Pancreas (tissue), 10 donors: ENCODE results near the gene CALR. TPM values are rescaled to one million over a fixed set of nuclear protein-coding genes. Genes with fewer than 3 reads are reported as not detected.
"Not testable (repeated sequence)": the region's sequence is repeated elsewhere in the genome, so short reads cannot be mapped to it uniquely, and the experiment has no call there.

ENCODE experiments used
- ATAC-seq, 4 donors: fragments of 200-7000 bp; cut with Tn5 transposase; one replicate each; pipeline versions ENCODE4 v1.8.0 to v1.9.1; 2020; ENCODE audit warnings: mild to moderate bottlenecking in 4 of 4, moderate library complexity in 4 of 4
- DNase-seq, 6 donors: peaks; one replicate each; pipeline ENCODE4 v3.0.0-alpha.2; 2020
- FAIRE-seq: peaks from 2 replicates; lab custom pipeline; 2012; peaks lifted over from hg19 to GRCh38; lab: Jason Lieb, UNC
- H3K27ac ChIP-seq, 4 donors: fragments of 200-600 bp; sonication (generic); 1 replicate in 3 of 4; 2 replicates in 1 of 4; pipeline versions ENCODE4 v1.5.0 to v1.8.0; 2020
- H3K27me3 ChIP-seq, 4 donors: fragments of 200-600 bp; one replicate each; pipeline ENCODE4 v1.8.0; 2021
- H3K36me3 ChIP-seq, 3 donors: fragments of 200-600 bp; sonication (generic) in 1 of 3; one replicate each; pipeline versions ENCODE4 v1.5.0 to v1.8.0; 2020 to 2021
- H3K4me1 ChIP-seq, 3 donors: fragments of 200-600 bp; one replicate each; pipeline ENCODE4 v1.8.0; 2021
- H3K4me3 ChIP-seq, 4 donors: fragments of 200-600 bp; sonication (generic) in 2 of 4; one replicate each; pipeline versions ENCODE4 v1.5.0 to v1.8.0; 2020 to 2021
- H3K9me3 ChIP-seq, 4 donors: fragments of 200-600 bp; one replicate each; pipeline ENCODE4 v1.8.0; 2021
- WGBS, 2 donors: extraction: QIAGEN DNeasy Blood & Tissue Kit; methylation state at CpG; one replicate each; pipeline ENCODE4 v1.1.7; 2013; 5-methylcytosine and 5-hydroxymethylcytosine counted together
- intact Hi-C, 3 donors: fragments of 100-400 bp; cut with DNase I; formaldehyde crosslinking; loops; one replicate each; pipeline versions ENCODE4 v1.11.1 to v1.14.2; 2022
- polyA plus RNA-seq, 2 donors: library from polyadenylated mRNA; stranded (reverse); fragments of 200-250 nt; gene quantifications; one replicate each; pipeline ENCODE4 v1.2.3, GENCODE V29; 2013
- total RNA-seq, 6 donors: library from RNA; stranded (reverse); fragmentation: NEBNext Ultra II Directional in 4 of 6; extraction: Animal tissue kit (Norgen Biotek cat#: 25700) in 4 of 6; gene quantifications; one replicate each; pipeline versions ENCODE4 v1.2.1 to v1.2.4, GENCODE V29; 2021 to 2023
- TF ChIP-seq, protein P1 (sequence below), 4 donors: fragments of 200-600 bp; sonication (generic) in 3 of 4; IDR thresholded peaks; one replicate each; pipeline versions ENCODE4 v1.5.0 to v1.8.0; 2021; ENCODE audit warnings: antibody characterized with exemption in 4 of 4
- donor health status: healthy with polysubstance abuse.
- donor health status: DM: no; HTN: no; CAD: no; lungs with moderate emphysema.
- donor health status: DM: no; HTN: no; CAD: no.
- donor health status: control.
- donor health status: control.
- donor health status: Bipolar disorder and iron deficiency.
- donor health status: DM: yes; HTN: yes; CAD: no.
- donor health status: DM: no; HTN: no; CAD: no.
- donor health status: DM: no; HTN: no; CAD: no.
- donor health status: DM: yes; HTN: yes; CAD: no.

CALR gene
- total and polyA plus RNA-seq, 8 donors: 132 to 681 (median 305) TPM

- Histone ChIP-seq H3K27ac (peak overlapping the region in 3 of 4 donors; percentile 63 to 70 (median 66)), H3K4me1 (peaks cover 0 to 17% (median 14%) of the 10 kb centered on the region in 3 donors), H3K9me3 (no peaks in the 10 kb centered on the region), H3K4me3 (no peak overlapping the region), H3K36me3 (no peaks in the 10 kb centered on the region), H3K27me3 (no peaks in the 10 kb centered on the region)
- TF ChIP-seq, protein P1, sequence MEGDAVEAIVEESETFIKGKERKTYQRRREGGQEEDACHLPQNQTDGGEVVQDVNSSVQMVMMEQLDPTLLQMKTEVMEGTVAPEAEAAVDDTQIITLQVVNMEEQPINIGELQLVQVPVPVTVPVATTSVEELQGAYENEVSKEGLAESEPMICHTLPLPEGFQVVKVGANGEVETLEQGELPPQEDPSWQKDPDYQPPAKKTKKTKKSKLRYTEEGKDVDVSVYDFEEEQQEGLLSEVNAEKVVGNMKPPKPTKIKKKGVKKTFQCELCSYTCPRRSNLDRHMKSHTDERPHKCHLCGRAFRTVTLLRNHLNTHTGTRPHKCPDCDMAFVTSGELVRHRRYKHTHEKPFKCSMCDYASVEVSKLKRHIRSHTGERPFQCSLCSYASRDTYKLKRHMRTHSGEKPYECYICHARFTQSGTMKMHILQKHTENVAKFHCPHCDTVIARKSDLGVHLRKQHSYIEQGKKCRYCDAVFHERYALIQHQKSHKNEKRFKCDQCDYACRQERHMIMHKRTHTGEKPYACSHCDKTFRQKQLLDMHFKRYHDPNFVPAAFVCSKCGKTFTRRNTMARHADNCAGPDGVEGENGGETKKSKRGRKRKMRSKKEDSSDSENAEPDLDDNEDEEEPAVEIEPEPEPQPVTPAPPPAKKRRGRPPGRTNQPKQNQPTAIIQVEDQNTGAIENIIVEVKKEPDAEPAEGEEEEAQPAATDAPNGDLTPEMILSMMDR (IDR thresholded peaks at IDR 0.05): no peak
- ATAC-seq (peak in 3 of 4 donors; percentile 2 to 13 (median 5)), DNase-seq (no peak), FAIRE-seq (no peak)
- intact Hi-C loops: no loop called here
- 75 to 76% methylated on average over 12 of the region's 12 CpGs for WGBS, 2 donors
These were observed 24.3 kb upstream of the CALR start for GRCh38 chr19:12913851-12914690.

DNA sequence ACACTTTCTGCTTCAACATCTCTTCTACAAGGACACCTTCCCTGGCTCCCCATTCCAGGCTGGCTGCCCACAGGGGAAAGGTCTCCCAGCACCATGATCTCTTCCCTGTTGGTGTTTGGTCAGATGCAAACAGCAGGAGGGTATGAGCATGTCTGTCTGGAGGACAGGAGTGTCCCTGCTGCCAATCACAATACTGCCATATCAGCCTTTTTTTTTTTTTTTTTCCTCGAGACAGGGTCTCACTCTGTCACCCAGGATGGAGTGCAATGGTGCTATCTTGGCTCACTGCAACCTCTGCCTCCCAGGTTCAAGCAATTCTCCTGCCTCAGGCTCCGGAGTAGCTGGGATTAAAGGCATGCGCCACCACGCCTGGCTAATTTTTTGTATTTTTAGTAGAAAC is 22.5 kb upstream of the CALR start:
- H3K4me3 ChIP-seq, DNase-seq, H3K9me3 ChIP-seq, FAIRE-seq, H3K36me3 ChIP-seq, intact Hi-C loops, H3K27me3 ChIP-seq, H3K27ac ChIP-seq, ATAC-seq: not testable (repeated sequence)
- peaks cover 0 to 17% (median 14%) of the 10 kb centered on the region in 3 donors for H3K4me1 ChIP-seq
- WGBS, 2 donors: 75 to 82% methylated on average over 4 of the region's 4 CpGs

GRCh38 chr19:12918253-12918652 is 20.2 kb upstream of the CALR start:
- FAIRE-seq (no peak), ATAC-seq (no peak), DNase-seq (peak in 1 of 6 donors; percentile 74)
- Histone ChIP-seq H3K4me3 (no peak overlapping the region), H3K27me3 (no peaks in the 10 kb centered on the region), H3K27ac (no peak overlapping the region), H3K4me1 (peaks cover 0 to 7% (median 6%) of the 10 kb centered on the region in 3 donors), H3K36me3 (peaks cover 0 to 11% (median 5%) of the 10 kb centered on the region in 3 donors), H3K9me3 (no peaks in the 10 kb centered on the region)
- WGBS, 2 donors: 88 to 90% methylated on average over 14 of the region's 14 CpGs
- intact Hi-C loops: no loop called here
- TF ChIP-seq, protein P1 (IDR thresholded peaks at IDR 0.05): no peak

GRCh38 chr19:12921047-12921446 is 17.4 kb upstream of the CALR start:
- TF ChIP-seq, protein P1 (IDR thresholded peaks at IDR 0.05): no peak
- ATAC-seq (no peak), FAIRE-seq (no peak), DNase-seq (no peak)
- Histone ChIP-seq H3K27ac (no peak overlapping the region), H3K4me1 (no peaks in the 10 kb centered on the region), H3K4me3 (no peak overlapping the region), H3K27me3 (no peaks in the 10 kb centered on the region), H3K36me3 (peaks cover 5 to 33% (median 30%) of the 10 kb centered on the region in 3 donors), H3K9me3 (no peaks in the 10 kb centered on the region)
- WGBS, 2 donors: 47 to 52% methylated on average over 3 of the region's 3 CpGs
- intact Hi-C loops: no loop called here

GRCh38 chr19:12922959-12923358 is 15.4 kb upstream of the CALR start:
- peaks cover 9 to 48% (median 43%) of the 10 kb centered on the region in 3 donors for H3K36me3 ChIP-seq

More at GRCh38 chr19:12922959-12923358, 15.4 kb upstream of the CALR start:
- TF ChIP-seq, protein P1 (IDR thresholded peaks at IDR 0.05): no peak
- DNase-seq: no peak
- no peak overlapping the region for H3K4me3 ChIP-seq
- H3K4me1 ChIP-seq: no peaks in the 10 kb centered on the region
- intact Hi-C loops: no loop called here
- no peaks in the 10 kb centered on the region for H3K27me3 ChIP-seq
- FAIRE-seq: no peak
- no peaks in the 10 kb centered on the region for H3K9me3 ChIP-seq
- H3K27ac ChIP-seq: no peak overlapping the region
- no peak for ATAC-seq
- WGBS, 2 donors: 97 to 100% methylated on average over 4 of the region's 4 CpGs
